Heart left ventricle (tissue), 16 donors: Measurements from ENCODE around the gene BMPR1A. TPM values are rescaled to one million over a fixed set of nuclear protein-coding genes. Genes with fewer than 3 reads are reported as not detected.

ENCODE experiments used
- ATAC-seq, 4 donors: fragments of 200-7000 bp; cut with Tn5 transposase; one replicate each; pipeline ENCODE4 v1.9.1; 2020 to 2022; ENCODE audit warnings: moderate library complexity in 4 of 4, mild to moderate bottlenecking in 3 of 4, moderate number of reproducible peaks in 1 of 4
- DNase-seq, 5 donors: peaks; one replicate each; pipeline ENCODE4 v3.0.0-alpha.2; 2020
- H3K27ac ChIP-seq, 12 donors: fragments of 200-600 bp; sonication (generic) in 4 of 12; one replicate each; pipeline versions ENCODE4 v1.5.0 to v1.8.0; 2016 to 2022; ENCODE audit warnings: mild to moderate bottlenecking in 2 of 12
- H3K27me3 ChIP-seq, 9 donors: fragments of 200-600 bp; sonication (generic) in 2 of 9; one replicate each; pipeline versions ENCODE4 v1.5.1 to v1.8.0; 2016 to 2022; ENCODE audit warnings: mild to moderate bottlenecking in 3 of 9
- H3K36me3 ChIP-seq, 9 donors: fragments of 200-600 bp; sonication (generic) in 2 of 9; one replicate each; pipeline versions ENCODE4 v1.5.0 to v1.8.0; 2018 to 2022; ENCODE audit warnings: mild to moderate bottlenecking in 2 of 9
- H3K4me1 ChIP-seq, 12 donors: fragments of 200-600 bp; sonication (generic) in 4 of 12; one replicate each; pipeline versions ENCODE4 v1.5.0 to v1.8.0; 2016 to 2022; ENCODE audit warnings: mild to moderate bottlenecking in 3 of 12
- H3K4me3 ChIP-seq, 12 donors: fragments of 200-600 bp; sonication (generic) in 4 of 12; one replicate each; pipeline versions ENCODE4 v1.5.0 to v1.8.0; 2017 to 2022; ENCODE audit warnings: mild to moderate bottlenecking in 9 of 12, moderate library complexity in 4 of 12
- H3K9me3 ChIP-seq, 12 donors: fragments of 200-600 bp; sonication (generic) in 4 of 12; one replicate each; pipeline versions ENCODE4 v1.5.0 to v1.8.0; 2016 to 2022; ENCODE audit warnings: mild to moderate bottlenecking in 1 of 12
- CTCF ChIP-seq, 12 donors: fragments of 200-600 bp; sonication (generic) in 4 of 12; IDR thresholded peaks; one replicate each; pipeline versions ENCODE4 v1.5.0 to v1.8.0; 2018 to 2022; ENCODE audit warnings: antibody characterized with exemption in 12 of 12, mild to moderate bottlenecking in 5 of 12
- POLR2A ChIP-seq, 2 donors: fragments of 450-650 bp; IDR thresholded peaks; one replicate each; pipeline ENCODE4 v1.6.1; 2017; ENCODE audit warnings: antibody characterized with exemption in 2 of 2, mild to moderate bottlenecking in 2 of 2, moderate library complexity in 2 of 2
- WGBS, 4 donors: extraction: QIAGEN DNeasy Blood & Tissue Kit in 2 of 4; methylation state at CpG; one replicate each; pipeline versions ENCODE4 v1.1.5 to v1.1.7; 2013 to 2018; 5-methylcytosine and 5-hydroxymethylcytosine counted together
- intact Hi-C, 10 donors: fragments of 100-400 bp; cut with DNase I; formaldehyde crosslinking; loops; one replicate each; pipeline versions ENCODE4 v1.11.1 to v1.14.2; 2022
- polyA plus RNA-seq, 2 donors: library from polyadenylated mRNA; stranded (reverse); fragments of 200-250 nt; gene quantifications; one replicate each; pipeline ENCODE4 v1.2.3, GENCODE V29; 2013
- total RNA-seq, 9 donors: library from RNA; depleted of rRNA in 2 of 9; stranded (reverse); fragments of >200 nt in 2 of 9; fragmentation: NEBNext Ultra II Directional in 3 of 9; extraction: Animal tissue kit (Norgen Biotek cat#: 25700) in 3 of 9; gene quantifications; one replicate each; pipeline versions ENCODE4 v1.1.0 to v1.2.4, GENCODE V29; 2016 to 2023
- donor health status: ischemic (EF 13 %, LVEDD 7.1; RV severe dilation, severe dysfunction).
- donor health status: healthy with polysubstance abuse.
- donor health status: DM: no; HTN: yes; CAD: no.
- donor health status: DM: no; HTN: no; CAD: no.
- donor health status: ischemic (EF 25% LVEDD 6.9; RV normal size, moderate dysfunction).
- donor health status: ischemic (EF 25% LVEDD 5.7; RV mildly dilated, moderate dysfunction).
- donor health status: healthy.
- donor health status: DM: yes; HTN: yes; CAD: no.
- donor health status: ischemic (EF 35%, LVEDD 5.7; RV mildly dilated, moderate dysfunction).
- donor health status: nonischemic (EF 11% LVEDD 7.7; RV severe dilation, severe dysfunction).
- donor health status: DM: yes; HTN: yes; CAD: no.
- donor health status: PGD.
- donor health status: ischemic (EF 29% LVEDD 5.4; RV normal size, mild dysfunction).
- donor health status: nonischemic (EF 23%, LVEDD 6.1; RV moderate dilation, normal function).

The BMPR1A gene
- total and polyA plus RNA-seq, 11 donors = 6.3 to 72.0 (median 40.1) TPM

GRCh38 chr10:86710987-86711512, 45.4 kb upstream of the BMPR1A start:
- 2 to 6% (median 3%) methylated on average over 23 to 46 of the region's 46 CpGs for WGBS, 4 donors
- Histone ChIP-seq H3K27me3 (peaks cover 0 to 10% (median 0%) of the 10 kb centered on the region in 9 donors), H3K27ac (peak overlapping the region; percentile 64 to 98 (median 90)), H3K36me3 (peaks cover 0 to 62% (median 20%) of the 10 kb centered on the region in 9 donors), H3K4me3 (peak overlapping the region; percentile 40 to 84 (median 67)), H3K9me3 (no peaks in the 10 kb centered on the region), H3K4me1 (peaks cover 4 to 81% (median 22%) of the 10 kb centered on the region in 12 donors)
- intact Hi-C loops = loop anchor here in 5 of 10 donors (1.0 to 10.0 kb wide), 4 partner anchors 46 to 188 kb away; partner anchors contain the start of gene BMPR1A (in 1 of the 5)
- peak in 1 of 2 donors; percentile 68 for TF ChIP-seq POLR2A (IDR thresholded peaks at IDR 0.05)
- peak; percentile 63 to 93 (median 82) for TF ChIP-seq CTCF (IDR thresholded peaks at IDR 0.05)
- ATAC-seq (peak; percentile 5 to 70 (median 65)), DNase-seq (peak; percentile 89 to 95 (median 89))

GRCh38 chr10:86711513-86712316, 44.7 kb upstream of the BMPR1A start:
- peaks cover 0 to 9% (median 0%) of the 10 kb centered on the region in 9 donors for H3K27me3 ChIP-seq
- peak overlapping the region; percentile 40 to 84 (median 67) for H3K4me3 ChIP-seq
- H3K9me3 ChIP-seq = no peaks in the 10 kb centered on the region
- H3K27ac ChIP-seq = peak overlapping the region; percentile 64 to 98 (median 90)
- H3K36me3 ChIP-seq = peaks cover 0 to 57% (median 20%) of the 10 kb centered on the region in 9 donors
- ATAC-seq = peak in 2 of 4 donors; percentile 1 to 3
- WGBS, 4 donors = 2 to 8% (median 3%) methylated on average over 20 to 82 of the region's 82 CpGs
- H3K4me1 ChIP-seq = peaks cover 4 to 81% (median 22%) of the 10 kb centered on the region in 12 donors
- peak in 2 of 5 donors; percentile 58 to 65 for DNase-seq
- no peak for TF ChIP-seq CTCF (IDR thresholded peaks at IDR 0.05)
- TF ChIP-seq POLR2A (IDR thresholded peaks at IDR 0.05) = peak in 1 of 2 donors; percentile 7
- intact Hi-C loops = loop anchor here in 6 of 10 donors (1.0 to 10.0 kb wide), 5 partner anchors 46 to 189 kb away; partner anchors contain the start of gene BMPR1A (in 1 of the 6)

GRCh38 chr10:86712317-86712707, 44.1 kb upstream of the BMPR1A start:
- no peak for ATAC-seq
- intact Hi-C loops = loop anchor here in 4 of 10 donors (2.0 to 10.0 kb wide), 4 partner anchors 45 to 188 kb away; partner anchors contain the start of gene BMPR1A (in 1 of the 4)
- Histone ChIP-seq H3K4me1 (peaks cover 4 to 83% (median 21%) of the 10 kb centered on the region in 12 donors), H3K27me3 (peaks cover 0 to 9% (median 0%) of the 10 kb centered on the region in 9 donors), H3K9me3 (no peaks in the 10 kb centered on the region), H3K36me3 (peaks cover 0 to 57% (median 15%) of the 10 kb centered on the region in 9 donors), H3K4me3 (peak overlapping the region; percentile 3 to 84 (median 67)), H3K27ac (peak overlapping the region; percentile 64 to 98 (median 90))
- no peak for DNase-seq
- 46 to 62% (median 52%) methylated on average over 9 of the region's 9 CpGs for WGBS, 4 donors
- TF ChIP-seq POLR2A (IDR thresholded peaks at IDR 0.05) = no peak
- TF ChIP-seq CTCF (IDR thresholded peaks at IDR 0.05) = no peak
